Umbilical cord (tissue), 2 donors: ENCODE measurements around the gene ASIC1. TPM values are rescaled to one million over a fixed set of nuclear protein-coding genes. Genes with fewer than 3 reads are reported as not detected.
A peak's percentile ranks its signal among the peaks of the same experiment; 100 is the strongest.
"Not testable (repeated sequence)": the region's sequence is repeated elsewhere in the genome, so short reads cannot be mapped to it uniquely, and the experiment has no call there.

Experiments
- DNase-seq: peaks from one replicate; pipeline ENCODE4 v3.0.0-alpha.2; 2015; ENCODE audit warnings: low spot score
- total RNA-seq: library from RNA; depleted of rRNA; stranded (reverse); fragments of >200 nt; gene quantifications from one replicate; pipeline ENCODE4 v1.2.3, GENCODE V29; 2014; ENCODE audit warnings: low replicate concordance; ENCODE audit not compliant: insufficient read depth

ASIC1 gene
- total RNA-seq, 1 donor from 2014 or later = 1.7 TPM

- DNase-seq = not testable (repeated sequence)
Measured at GRCh38 chr12:50084409-50084774, 27.0 kb downstream of the ASIC1 start.

GRCh38 chr12:50084775-50085614, 27.6 kb downstream of the ASIC1 start, which contains the start of gene SMARCD1:
Gene SMARCD1 (plus strand): TSS chr12:50085342. CDS start chr12:50085370, 28 bp downstream.
- DNase-seq = peak; percentile 96

- DNase-seq = no peak
Measured at GRCh38 chr12:50085615-50086072, 28.2 kb downstream of the ASIC1 start.

- DNase-seq = no peak
Measured at GRCh38 chr12:50086148-50086547, 28.8 kb downstream of the ASIC1 start.

GRCh38 chr12:50087151-50087550, 29.8 kb downstream of the ASIC1 start:
- DNase-seq = no peak

- DNase-seq = no peak
Measured at GRCh38 chr12:50087995-50088394, 30.6 kb downstream of the ASIC1 start.

DNA sequence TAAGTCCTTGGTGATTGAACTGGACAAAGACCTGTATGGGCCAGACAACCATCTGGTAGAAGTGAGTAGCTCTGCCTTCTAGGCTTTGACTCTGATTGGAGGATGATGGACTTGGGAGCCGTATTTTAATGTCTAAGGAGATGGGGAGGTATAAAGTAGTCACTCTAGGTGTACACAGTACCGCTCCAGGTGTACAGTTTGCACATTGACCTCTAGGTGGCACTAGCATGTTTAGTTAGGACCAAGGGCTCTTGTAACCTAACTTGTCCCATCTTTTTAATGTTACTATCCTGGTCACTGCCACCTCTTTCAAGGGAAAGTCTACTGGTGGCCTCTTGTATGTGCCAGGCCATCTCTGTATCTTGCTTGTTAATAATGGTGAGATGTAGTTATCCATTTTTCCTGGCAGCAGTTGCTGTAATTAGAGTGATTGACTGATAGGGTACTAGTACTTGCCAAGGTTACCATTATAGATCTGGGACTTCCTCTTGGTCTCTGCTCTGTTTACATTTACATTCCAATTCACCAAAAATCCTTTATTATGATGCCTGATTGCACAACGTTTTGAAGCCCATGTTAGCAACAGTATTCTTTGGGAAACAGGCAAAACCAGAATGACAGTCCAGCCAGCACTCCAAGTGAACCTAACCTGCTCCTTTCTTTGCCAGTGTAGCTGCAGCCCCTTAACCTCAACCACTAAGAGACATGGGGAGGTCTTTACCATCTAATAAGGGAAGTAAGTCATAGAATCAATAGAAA, 31.4 kb downstream of the ASIC1 start:
- peak; percentile 39 for DNase-seq

- no peak for DNase-seq
Measured at GRCh38 chr12:50089730-50090129, 32.3 kb downstream of the ASIC1 start.

DNA sequence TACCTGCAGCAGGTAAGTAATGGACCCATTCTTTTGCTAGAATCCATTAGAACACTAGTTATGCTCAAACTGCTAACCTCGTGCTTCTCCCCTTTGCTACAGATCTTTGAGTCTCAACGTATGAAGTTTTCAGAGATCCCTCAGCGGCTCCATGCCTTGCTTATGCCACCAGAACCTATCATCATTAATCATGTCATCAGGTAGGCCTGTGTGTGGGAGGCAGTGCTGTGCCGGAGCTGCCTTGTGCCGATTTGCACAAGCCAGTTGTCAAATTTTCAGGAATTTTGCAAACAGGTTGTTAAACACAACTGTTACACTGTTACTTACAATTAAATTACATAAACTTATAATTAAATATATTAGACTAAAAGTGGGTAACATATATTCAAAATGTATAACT, 33.0 kb downstream of the ASIC1 start:
- DNase-seq = no peak

DNA sequence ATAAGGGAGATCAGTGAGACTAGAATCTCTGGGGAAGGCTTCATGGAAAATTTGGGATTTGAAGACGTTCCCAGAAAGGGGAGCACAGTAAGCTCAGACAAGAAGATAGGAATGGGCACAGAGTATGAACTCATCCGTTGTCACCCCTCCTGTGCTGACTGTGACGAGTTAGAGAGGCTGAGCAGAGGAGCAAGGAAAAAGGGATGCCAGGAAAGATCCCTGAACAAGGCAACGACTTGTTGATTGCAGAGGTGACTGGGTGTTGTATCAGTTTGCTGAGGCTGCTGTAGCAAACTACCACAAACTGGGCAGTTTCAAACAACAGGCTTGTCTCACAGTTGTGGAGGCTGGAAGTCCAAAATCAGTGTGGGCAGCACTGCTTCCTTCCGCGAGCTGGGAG, 40.6 kb downstream of the ASIC1 start:
- no peak for DNase-seq

- DNase-seq = peak; percentile 54
Measured at GRCh38 chr12:50099302-50100008, 42.1 kb downstream of the ASIC1 start.

GRCh38 chr12:50100561-50100960, 43.2 kb downstream of the ASIC1 start:
- no peak for DNase-seq

DNA sequence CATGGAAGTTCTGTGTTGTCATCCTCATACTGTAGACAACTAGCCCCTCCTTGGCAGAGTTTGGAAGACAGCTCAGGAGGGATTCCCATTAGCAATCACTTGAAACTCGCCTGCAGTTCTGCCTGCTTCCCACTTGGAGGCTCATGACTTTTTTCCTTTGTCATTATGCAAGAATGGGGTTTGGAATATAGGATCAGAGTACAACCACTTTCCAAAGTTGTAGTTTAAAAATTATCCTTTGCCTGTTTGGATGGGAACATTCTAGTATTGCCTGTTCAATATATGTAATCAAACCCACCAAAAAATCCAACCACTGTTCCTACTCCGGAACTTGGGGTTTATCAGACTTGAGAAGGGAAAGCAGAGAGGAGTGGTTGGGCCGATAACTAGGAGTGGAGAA, 44.3 kb downstream of the ASIC1 start:
- DNase-seq = peak; percentile 37

GRCh38 chr12:50102131-50102531, 44.7 kb downstream of the ASIC1 start:
- DNase-seq = no peak

GRCh38 chr12:50102646-50103309, 45.4 kb downstream of the ASIC1 start:
- no peak for DNase-seq

- no peak for DNase-seq
Measured at GRCh38 chr12:50103351-50103750, 46.0 kb downstream of the ASIC1 start.

DNA sequence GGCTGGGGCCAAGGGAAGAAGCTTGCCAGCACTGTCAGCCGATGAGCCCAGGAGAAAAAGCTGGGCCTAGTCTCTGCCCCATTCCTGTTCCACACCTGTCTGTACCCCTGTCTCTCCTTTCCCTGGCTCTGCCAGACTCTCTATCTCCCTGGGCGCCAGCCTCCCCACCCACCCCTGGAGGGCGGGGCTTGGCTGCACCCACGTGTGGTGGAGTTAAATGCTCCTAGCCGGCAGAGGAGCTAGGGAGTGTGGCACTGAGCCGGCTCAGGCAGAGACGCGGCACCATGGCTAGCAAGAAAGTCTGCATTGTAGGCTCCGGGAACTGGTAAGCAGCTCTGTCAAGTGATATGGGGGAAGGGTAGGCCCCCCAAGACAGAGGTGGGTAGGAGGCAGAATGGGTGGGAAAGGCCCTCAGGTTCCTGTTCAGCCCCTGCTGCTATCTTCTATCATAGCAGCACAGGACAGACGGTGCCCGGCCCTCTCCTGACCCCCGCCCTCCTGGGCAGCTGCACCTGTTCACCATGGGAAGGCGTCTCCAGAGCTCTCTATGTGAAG, 46.4 kb downstream of the ASIC1 start, which contains the start of gene GPD1:
GPD1 (plus strand) TSS at position 242 of the 555 bp plus-strand sequence; CDS start at position 285, 43 bp downstream.
- DNase-seq = peak; percentile 36

DNA sequence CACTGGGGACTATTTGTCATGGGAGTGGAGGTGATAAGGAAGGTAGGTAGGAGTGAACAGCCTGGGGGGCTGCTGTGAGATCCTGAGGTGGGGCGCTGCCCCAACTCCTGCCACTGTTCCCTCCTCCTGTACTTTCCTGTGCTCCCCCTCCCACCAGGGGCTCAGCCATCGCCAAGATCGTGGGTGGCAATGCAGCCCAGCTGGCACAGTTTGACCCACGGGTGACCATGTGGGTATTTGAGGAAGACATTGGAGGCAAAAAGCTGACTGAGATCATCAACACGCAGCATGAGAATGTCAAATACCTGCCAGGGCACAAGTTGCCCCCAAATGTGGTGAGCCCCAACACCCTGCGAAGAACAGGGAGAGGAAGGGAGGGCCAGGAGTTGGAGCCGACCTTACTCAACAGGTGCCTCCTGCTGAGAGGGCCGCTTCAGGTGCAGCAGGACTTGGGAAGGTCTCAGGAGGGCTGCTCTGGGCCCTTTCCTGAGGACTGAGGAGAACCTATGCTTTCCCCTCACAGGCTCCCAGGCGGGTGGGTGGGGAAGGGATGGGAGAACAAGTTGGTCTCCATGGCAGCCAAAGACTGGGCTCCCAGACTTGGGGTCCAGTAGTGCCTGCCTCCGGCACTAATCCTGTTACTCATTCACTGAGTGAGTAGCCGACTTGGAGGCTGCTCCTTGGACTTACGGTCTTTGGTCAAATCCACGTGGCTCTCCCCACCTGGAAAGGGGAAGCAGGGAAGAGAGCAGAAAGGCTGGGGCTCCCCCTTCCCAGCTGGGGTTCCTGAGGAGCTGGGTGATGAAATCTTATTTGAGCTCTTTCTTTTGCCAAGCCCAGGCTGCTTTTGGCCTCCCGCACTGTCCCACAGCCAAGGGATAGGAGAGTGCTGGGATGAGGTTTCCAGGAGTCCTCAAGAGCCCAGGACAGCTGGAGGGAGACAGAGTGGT, 47.3 kb downstream of the ASIC1 start:
- DNase-seq = no peak

GRCh38 chr12:50105913-50106450, 48.6 kb downstream of the ASIC1 start:
- no peak for DNase-seq

DNA sequence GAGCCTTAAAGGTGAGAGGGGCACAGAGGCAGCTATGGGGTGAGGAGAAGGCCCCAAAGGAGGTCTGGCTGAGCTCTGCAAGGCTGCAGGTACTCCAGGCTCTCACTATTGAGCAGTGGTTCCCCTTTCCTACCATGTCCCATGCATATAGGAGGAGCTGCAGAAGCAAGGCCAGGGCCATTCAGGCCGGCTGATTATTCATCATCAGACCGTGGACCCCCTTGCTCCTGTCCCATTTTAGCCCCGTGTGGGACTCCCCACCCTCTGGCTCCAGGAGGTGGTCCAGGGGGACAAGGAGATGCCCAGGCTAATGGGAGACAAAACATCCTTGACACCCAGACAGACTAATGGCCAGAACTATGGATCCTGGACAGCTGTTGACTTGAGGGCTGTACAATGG, 49.5 kb downstream of the ASIC1 start:
- no peak for DNase-seq
